CD4-positive, alpha-beta T cell treated with Interleukin-17A for 4 hours (primary cell): ENCODE data around the gene MTMR12.
"Not testable (repeated sequence)": the region's sequence is repeated elsewhere in the genome, so short reads cannot be mapped to it uniquely, and the experiment has no call there.

ENCODE experiments used
- DNase-seq: peaks from one replicate; pipeline ENCODE4 v3.0.0-alpha.2; 2020; ENCODE audit warnings: mixed read lengths

The MTMR12 gene

DNA sequence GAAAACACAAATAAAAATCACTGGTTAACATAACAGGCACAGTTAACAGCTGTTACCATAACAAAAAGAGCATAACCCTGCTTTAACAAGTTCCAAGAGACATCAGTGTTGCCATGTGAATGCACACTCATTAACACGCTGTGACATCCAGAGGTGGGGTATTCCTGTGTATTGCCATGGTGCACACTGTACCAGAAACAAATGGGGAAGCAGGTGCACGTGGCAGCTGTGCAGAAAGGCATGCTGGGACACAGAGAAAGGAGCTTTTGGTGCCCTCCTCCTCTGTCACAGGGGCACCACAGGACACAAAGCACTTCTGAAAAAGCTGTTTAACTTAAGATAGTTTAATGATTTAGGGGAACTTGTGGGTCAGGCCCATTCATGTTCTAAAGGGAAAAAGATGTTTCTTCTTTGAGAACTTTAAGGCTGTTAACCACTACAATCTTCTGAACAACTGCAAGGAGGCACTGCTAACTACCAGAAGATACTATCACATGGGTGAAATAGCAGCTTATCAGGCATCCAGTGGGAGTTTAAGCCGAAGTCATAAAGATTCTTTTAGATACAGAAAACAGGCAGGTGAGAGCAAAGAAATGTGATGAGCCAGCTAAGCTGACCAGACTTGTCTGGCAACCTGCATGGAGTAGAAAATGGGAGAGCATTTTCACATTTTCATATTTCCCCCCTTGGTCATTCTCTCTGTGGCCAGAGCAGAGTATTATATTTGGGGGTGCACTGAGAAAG, 82.2 kb downstream of the MTMR12 start:
- DNase-seq: no peak

DNA sequence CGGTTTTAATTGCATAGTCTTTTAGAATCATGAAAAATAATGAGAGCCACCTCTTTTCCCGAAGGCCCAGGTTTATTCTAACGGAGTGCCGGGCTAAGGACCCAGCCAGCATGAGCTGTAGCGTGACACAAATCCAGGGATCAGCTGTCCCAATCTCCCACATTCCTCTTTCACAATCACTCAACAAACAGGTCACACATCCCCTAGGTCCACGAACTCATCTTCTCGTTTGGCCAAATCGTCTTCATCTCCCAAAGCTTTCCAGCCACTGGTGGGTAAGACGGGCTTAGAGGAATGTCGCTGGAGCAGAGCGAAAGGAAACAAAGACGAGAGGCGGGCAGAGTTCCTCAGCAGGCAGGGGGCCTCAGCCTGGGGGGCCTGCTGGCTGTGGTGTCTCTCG, 83.2 kb downstream of the MTMR12 start:
- no peak for DNase-seq

DNA sequence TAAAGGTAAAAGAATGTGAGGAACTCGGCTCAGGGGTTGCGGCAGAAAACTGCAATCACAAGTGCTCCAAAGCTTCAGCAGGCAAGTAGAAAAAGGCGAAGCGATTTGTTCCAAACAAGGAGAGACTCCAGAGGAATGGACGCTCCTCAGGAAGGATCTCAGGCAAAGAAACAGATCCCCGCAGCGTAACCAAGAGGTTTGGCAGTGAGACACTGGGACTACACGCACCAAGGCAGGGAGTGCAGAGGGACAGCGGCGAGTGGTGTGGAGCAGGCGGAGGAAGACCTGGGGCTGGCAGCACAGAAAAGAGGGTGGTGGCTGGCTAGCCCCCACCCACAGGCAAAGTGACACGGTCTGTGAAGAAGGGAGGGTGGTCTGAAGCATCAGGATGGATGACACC, 83.9 kb downstream of the MTMR12 start:
- DNase-seq: no peak

DNA sequence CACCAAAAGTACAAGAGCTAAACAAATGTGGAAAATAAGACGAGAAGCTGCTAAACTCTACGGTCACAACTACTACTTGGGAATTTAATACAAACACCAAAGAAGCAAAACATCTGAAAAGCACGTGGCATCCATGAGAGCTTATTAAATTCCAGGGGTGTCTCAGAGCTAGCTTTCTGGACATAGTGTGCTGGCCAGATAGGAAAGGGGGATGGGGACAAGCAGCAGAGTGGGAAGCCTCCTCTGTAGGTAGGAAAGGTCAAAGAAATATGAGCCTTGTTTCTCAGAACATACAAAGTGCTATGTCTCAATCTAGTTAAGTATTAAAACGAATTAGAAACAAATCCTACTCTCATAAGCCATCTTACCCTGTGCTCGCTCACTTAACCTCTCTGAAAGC, 87.3 kb downstream of the MTMR12 start:
- no peak for DNase-seq

DNA sequence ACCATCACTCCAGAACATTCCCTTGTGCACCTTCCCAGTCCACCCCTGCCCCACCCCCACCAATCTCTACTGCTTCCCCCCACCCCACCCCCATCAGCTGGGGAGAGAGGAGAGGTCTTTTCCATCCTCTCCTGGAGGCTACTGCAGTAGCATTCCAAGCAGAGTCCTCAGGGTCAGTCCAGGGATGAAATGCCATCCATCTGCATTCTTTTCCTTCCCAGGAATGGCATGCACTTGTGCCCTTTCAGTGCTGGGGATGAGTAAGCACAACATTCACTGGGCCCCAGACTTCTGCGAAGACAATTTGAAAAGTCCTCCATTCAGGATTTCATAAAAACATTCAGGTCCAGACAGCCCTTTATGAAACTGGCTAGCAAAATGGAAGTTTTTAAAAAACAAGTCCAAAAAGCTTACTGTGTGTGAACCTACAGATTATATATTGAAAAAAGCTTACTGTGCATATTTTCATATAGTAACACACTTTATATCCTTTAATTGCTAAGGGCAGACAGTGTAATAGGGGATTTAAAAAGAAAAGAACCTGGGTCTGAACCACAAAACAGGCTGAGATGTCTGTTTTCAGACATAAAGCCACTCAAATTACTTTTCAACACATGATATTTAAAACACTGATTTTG, 88.6 kb downstream of the MTMR12 start:
- DNase-seq: no peak

DNA sequence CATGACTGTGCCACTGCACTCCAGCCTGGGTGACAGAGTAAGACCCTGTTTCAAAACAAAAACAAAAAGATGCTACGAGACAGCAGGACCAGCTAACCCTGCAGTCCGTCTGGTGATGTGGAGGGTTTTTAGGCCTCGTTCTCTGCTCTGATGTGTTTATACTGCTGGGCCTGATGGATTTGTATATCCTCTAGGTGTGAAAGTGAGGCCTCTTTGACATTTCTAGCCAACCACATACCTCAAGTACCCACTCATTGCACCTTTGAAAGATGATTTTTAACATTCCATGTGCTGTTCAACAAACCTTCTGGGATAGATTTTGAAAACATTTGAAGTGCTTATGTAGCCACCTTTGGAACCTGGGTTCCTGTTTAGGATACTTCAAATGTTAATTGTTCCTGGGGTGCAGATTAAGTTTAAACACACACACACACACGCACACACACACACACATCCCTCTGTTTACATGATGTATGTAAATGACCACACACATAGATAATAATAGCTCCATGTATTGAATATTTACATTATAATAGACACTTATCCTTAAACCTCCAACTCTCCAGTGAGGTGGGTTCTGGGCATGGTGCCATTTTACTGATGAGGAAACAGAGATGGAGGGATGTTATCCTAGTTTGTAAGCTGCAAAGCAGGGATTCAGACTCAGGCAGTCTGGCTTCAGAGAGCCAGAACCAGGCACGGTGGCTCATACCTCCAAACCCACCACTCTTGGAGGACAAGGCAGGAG, 89.8 kb downstream of the MTMR12 start:
- DNase-seq: no peak

DNA sequence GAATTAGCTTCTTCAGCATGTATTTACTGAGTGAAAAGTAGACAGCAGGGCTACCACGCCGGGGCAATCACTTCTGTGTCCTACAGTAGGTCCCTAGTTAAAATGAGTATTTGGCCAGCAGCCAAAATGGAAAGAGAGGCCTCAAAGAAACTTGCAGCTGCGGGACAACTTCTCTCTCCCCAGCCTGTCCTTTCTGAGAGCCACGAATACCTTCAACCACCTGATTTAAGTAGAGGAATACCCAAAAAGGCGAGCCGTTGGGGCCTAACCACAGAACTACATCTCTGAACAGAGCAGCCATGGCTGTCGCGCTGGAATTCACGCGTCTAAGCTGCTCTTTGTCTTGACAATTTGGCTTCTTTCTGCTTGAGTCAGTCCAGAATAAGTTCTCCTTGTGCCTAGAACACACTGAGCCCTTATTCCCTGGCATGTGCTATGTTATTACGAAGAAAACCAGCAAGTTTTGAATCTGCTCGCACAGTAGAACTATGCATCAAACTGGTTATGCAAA, 94.8 kb downstream of the MTMR12 start:
- DNase-seq: no peak

DNA sequence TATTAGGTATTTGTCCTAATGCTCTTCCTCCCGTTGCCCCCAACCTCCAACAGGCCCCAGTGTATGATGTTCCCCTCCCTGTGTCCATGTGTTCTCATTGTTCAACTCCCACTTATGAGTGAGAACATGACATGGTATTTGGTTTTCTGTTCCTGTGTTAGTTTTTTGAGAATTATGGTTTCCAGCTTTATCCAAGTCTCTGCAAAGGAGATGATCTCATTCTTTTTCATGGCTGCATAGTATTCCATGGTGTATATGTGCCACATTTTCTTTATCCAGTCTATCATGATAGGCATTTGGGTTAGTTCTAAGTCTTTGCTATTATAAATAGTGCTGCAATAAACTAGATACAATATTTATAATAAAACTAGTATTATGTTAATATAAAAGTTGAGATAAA, 98.4 kb downstream of the MTMR12 start:
- not testable (repeated sequence) for DNase-seq

DNA sequence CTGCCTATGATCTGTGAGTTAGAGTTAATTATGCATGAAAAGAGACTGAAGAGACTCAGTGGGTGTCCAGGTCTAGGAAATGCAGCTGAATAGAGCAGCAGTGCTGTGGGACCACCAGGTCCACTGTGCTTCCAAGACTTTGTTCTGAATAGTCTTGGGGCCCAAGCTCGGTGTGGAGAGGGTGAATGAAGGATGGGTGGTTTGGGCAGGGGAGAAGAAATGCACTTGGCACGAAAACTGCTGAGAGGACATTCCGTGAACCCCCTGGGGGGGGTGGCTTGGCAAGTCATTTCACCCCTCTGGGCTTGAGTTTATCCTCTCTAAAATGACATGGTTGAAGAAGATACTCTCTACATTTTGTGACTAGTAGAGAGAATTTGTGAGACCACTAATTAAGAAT, 102.6 kb downstream of the MTMR12 start:
- no peak for DNase-seq

DNA sequence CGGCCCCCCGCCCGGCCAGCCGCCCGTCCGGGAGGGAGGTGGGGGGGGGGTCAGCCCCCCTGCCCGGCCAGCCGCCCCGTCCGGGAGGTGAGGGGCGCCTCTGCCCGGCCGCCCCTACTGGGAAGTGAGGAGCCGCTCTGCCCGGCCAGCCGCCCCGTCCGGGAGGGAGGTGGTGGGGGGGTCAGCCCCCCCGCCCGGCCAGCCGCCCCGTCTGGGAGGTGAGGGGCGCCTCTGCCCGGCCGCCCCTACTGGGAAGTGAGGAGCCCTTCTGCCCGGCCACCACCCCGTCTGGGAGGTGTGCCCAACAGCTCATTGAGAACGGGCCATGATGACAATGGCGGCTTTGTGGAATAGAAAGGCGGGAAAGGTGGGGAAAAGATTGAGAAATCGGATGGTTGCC, 103.9 kb downstream of the MTMR12 start:
- not testable (repeated sequence) for DNase-seq

DNA sequence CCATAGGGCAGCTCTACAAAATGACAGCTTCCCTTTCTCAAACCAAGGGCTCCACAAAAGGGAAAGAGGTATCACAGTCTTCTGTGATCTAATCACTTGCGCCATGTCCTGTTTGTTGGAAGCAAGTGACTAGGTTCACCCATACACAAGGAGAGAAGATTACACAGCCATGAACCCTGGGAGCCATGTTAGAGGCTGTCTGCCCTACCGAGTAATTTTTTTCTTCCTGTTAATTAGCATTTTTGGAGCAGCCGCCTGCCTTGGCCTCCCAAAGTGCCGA, 105.4 kb downstream of the MTMR12 start:
- no peak for DNase-seq

DNA sequence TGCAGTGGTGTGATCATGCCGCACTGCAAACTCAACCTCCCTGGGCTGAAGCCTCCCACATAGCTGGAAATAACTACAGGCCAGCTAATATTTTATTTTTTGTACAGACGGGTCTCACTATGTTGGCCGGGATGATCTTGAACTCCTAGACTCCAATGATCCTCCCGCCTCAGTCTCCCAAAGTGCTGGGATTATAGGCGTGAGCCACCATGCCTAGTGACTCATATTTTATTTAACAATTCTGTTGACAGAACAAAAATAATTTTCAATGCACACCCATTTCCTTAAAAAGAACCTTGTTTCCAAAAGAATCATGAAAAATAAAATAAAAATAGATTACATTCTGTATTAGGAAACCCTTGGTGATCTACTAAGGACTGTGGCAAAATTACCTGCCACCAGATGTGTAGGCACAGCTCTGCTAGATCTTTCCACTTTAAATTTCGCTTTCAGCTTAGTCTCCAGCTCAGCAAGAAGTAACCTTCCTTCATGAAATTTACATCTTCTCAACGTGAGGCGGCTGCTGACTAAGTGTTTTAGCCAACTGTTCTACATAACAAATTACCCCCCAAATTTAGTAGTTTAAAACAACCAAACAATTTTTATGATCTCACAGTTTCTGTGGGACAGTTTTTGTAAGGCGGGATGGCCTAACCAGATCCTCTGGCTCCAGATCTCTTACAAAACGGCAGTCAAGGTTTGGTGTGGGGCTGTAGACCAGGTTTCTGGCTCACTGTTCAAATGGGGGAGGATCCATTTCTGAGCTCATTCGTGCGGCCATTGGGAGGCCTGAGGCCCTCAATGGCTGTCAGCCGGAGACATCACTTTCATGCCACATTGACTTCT, 106.0 kb downstream of the MTMR12 start:
- DNase-seq: no peak

DNA sequence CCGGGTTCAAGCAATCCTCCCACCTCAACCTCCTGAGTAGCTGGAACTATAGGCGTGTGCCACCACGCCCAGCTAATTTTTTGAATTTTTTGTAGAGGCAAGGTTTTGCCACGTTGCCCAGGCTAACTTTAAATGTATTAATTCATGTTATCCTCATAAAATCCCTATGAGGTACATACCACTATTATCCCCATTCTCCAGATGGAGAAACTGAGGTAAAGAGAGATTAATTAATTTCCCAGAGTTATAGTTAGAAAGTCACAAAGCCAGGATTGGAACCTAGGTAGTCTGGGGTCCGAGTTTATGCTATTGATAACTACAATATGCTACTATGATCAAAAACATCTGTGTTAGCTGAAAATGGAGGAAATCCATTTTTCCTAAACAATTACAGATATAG, 106.7 kb downstream of the MTMR12 start:
- no peak for DNase-seq

DNA sequence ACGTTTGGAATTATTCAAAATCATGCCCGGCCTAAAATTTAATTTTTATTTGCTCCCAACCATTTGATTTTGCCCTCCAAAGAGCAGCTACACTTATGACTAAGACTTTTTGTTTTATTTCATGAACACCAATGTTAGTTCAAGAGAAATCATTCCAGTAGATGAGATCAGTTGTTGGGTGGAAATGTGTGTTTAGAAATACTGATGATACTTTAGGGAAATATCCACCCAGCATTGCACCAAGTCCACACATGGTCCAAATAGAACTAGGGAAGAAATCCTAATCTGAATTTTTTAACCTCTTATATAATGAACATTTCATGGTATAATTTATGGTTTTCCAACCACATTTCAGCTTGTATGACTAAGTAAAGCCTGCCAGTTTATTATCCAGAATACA, 110.3 kb downstream of the MTMR12 start:
- no peak for DNase-seq

DNA sequence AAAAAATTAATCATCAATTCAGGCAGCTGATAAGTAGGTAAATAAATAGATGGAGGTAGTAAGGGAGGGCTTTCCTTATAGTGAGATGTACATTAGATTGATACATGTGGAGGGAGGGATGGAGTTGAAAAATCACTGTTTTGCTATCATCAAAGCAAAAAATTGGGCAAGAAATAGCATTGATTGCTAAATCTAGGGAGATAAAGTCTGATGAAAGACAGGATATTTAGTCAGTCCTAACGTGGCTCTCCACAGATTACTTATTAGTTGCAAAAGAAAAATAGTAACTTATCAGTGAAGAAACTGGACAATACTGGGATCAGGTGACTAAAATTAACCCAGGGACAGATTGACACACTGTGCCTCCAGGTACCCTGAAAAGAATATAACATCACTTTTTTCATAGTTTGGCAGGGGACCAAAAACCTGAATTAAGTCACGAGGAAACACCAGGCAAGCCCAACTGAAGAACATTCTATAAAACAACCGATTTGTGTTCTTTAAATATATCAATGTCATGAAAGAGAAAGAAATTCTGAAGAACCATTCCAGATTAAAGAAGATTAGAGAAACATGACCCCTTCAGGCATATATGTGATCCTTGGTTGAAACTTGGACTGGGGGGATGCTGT, 111.5 kb downstream of the MTMR12 start:
- no peak for DNase-seq

DNA sequence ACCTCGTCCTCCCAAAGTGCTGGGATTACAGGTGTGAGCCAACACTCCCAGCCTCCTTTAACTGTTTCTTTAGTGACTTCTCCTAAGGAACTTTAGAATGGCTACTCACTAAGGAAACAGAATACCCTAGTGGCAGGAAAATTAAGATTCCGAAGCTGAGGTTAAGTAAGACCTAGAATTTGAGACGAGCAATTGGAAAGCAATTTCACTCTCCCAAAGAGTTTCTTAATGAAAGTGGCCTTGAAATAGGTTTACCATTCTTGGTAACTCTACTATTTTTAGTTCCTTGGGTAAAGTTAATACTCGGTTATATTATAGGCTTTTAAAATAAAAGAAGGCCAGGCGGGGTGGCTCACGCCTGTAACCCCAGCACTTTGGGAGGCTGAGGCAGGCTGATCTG, 115.7 kb downstream of the MTMR12 start:
- DNase-seq: no peak

DNA sequence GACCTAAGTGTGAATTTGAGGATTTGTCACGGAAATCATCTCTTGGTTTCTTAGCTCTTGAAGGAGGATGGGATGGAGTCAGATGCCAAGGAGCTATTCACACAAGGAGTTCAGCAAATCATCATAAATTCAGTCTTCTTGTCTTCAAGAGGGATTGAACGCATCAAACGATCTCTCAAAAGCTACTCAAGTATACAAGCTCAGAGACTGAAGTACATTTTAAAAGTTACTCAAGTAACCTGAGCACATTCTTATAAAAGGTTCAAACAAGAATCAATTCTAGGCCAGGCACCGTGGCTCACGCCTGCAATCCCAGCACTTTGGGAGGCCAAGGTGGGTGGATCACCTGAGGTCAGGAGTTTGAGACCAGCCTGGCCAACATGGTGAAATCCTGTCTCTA, 117.5 kb downstream of the MTMR12 start:
- DNase-seq: no peak

DNA sequence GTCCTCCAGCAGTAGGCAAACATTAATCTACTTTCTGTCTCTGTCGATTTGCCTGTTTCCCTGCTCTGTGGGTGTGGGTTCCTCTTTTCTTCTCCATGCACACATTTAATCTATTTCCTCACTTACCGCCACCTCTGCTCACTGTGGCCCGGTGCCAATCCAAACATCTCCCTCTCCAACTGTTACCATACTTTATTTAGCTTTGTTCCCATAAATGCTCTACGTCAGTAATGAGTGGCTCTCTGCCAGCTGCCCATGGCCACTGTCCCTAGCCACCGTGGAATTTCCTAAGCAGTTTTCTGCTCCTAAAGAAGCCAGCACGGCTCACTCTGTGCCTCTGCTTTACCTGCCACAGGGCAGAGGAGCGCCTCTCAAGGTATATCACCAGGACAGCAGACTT, 119.1 kb downstream of the MTMR12 start:
- DNase-seq: no peak

DNA sequence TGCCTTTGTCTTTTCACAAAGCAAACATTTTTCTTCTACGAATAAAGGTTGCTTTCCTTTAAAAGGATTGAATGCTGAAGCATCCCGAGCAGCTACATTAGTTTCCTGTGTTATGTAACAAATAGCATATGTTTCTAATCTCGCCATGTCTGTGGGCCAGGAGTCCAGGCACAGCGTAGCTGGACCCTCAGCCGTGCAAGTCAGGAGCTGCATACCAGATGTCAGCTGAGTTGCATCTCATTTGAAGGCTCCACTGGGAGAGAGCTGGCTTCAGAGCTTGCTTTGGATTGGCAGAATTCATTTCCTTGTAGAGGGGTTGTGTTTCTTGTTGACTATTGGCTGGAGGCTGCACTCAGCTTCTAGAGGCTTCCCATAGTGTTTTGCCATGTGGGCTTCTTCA, 122.6 kb downstream of the MTMR12 start:
- DNase-seq: no peak

DNA sequence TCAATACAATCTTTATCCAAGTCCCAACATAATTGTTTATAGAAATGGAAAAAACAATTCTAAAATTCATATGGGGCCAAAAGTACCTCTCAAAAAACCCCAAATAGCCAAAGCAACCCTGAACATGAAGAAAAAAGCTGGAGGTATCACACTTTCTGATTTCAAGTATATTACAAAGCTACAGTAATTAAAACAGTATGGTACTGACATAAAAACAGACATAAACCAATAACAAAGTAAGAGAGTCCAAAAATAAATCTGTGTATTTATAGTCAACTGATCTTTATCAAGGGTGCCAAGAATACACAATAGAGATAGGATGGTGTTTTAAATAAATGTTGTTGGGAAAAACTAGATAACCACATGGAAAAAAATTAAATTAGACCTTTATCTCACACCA, 125.1 kb downstream of the MTMR12 start:
- no peak for DNase-seq

DNA sequence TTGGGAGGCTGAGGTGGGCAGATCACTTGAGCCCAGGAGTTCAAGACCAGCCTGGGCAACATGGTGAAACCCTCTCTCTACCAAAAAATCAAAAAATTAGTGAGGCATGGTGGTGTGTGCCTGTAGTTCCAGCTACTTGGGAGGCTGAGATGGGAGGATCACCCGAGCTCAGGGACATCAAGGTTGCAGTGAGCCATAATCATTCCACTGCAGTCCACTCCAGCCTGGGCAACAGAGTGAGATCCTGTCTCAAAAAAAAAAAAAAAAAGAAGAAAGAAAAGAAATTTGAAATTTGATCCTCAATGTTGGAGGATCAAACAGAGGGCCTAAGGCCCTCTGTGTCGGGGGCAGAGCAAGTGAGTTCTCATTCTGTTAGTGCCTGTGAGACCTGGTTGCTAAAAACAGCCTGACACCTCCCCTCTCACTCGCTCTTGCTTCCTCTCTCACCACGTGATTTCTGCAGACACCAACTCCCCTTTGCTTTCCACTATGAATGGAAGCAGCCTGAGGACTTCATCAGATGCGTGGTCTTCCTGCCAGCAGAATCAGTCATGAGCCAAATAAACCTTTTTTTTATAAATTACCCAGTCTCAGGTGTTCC, 130.2 kb downstream of the MTMR12 start:
- DNase-seq: no peak
